ENCODE data around the gene SENP5.

Gene SENP5

GRCh38 chr3:196889844-196890708 is 22.4 kb downstream of the SENP5 start:
- no peak for DNase-seq

GRCh38 chr3:196894557-196895295 is 27.0 kb downstream of the SENP5 start:
- no peak for DNase-seq

GRCh38 chr3:196896229-196896628 is 28.5 kb downstream of the SENP5 start:
- DNase-seq: no peak

GRCh38 chr3:196901768-196902167 is 34.0 kb downstream of the SENP5 start:
- no peak for DNase-seq

- no peak for DNase-seq
Measured at GRCh38 chr3:196902296-196902695, 34.6 kb downstream of the SENP5 start.

- no peak for DNase-seq
Measured at GRCh38 chr3:196903740-196904139, 36.0 kb downstream of the SENP5 start.

- DNase-seq: no peak
Measured at GRCh38 chr3:196914866-196915265, 47.1 kb downstream of the SENP5 start.

- no peak for DNase-seq
Measured at GRCh38 chr3:196915375-196915774, 47.7 kb downstream of the SENP5 start.

GRCh38 chr3:196916221-196916620 is 48.5 kb downstream of the SENP5 start:
- DNase-seq: no peak

GRCh38 chr3:196916995-196917394 is 49.3 kb downstream of the SENP5 start:
- DNase-seq: no peak

- DNase-seq: no peak
Measured at GRCh38 chr3:196918968-196919367, 51.2 kb downstream of the SENP5 start.

GRCh38 chr3:196920733-196921132 is 53.0 kb downstream of the SENP5 start:
- no peak for DNase-seq

GRCh38 chr3:196927571-196928453 is 60.1 kb downstream of the SENP5 start:
- no peak for DNase-seq

GRCh38 chr3:196931157-196931556 is 63.4 kb downstream of the SENP5 start:
- DNase-seq: no peak

GRCh38 chr3:196931828-196932587 is 64.3 kb downstream of the SENP5 start:
- no peak for DNase-seq

GRCh38 chr3:196932600-196932999 is 64.9 kb downstream of the SENP5 start:
- no peak for DNase-seq

- no peak for DNase-seq
Measured at GRCh38 chr3:196936288-196936687, 68.6 kb downstream of the SENP5 start.

- no peak for DNase-seq
Measured at GRCh38 chr3:196938124-196938523, 70.4 kb downstream of the SENP5 start.

- DNase-seq: no peak
Measured at GRCh38 chr3:196938576-196938975, 70.9 kb downstream of the SENP5 start.

GRCh38 chr3:196941729-196942225 is 74.1 kb downstream of the SENP5 start:
- DNase-seq: peak; percentile 37

- DNase-seq: peak; percentile 98
Measured at GRCh38 chr3:196942226-196942914, 74.7 kb downstream of the SENP5 start, which contains the start of gene NCBP2. NCBP2 (minus strand) TSS chr3:196942528; CDS start chr3:196942503, 25 bp downstream.
